Measurements from ENCODE around the gene POLA1.
"Not testable (repeated sequence)": the region's sequence is repeated elsewhere in the genome, so short reads cannot be mapped to it uniquely, and the experiment has no call there.

The POLA1 gene

GRCh38 chrX:24693453-24694202 is at the start of gene POLA1:
TSS of gene POLA1 (plus strand) at chrX:24693918. CDS start at chrX:24693962, 44 bp downstream.
- peak; percentile 89 for DNase-seq (ENCODE audit: low read depth)
- in situ Hi-C loops (cut with HindIII; ENCODE audit: low sequenced_read_pairs) = no loop called here
- no peak for TF ChIP-seq CTCF (IDR thresholded peaks at IDR 0.05; ENCODE audit: low read depth, low read length, missing control alignments)
- H3K4me3 ChIP-seq (ENCODE audit: low read depth, low read length) = peak within 1 kb of the TSS; percentile 67

- in situ Hi-C loops (cut with HindIII; ENCODE audit: low sequenced_read_pairs) = no loop called here
- TF ChIP-seq CTCF (IDR thresholded peaks at IDR 0.05; ENCODE audit: low read depth, low read length, missing control alignments) = no peak
- no peak for DNase-seq (ENCODE audit: low read depth)
- H3K4me3 ChIP-seq (ENCODE audit: low read depth, low read length) = peak overlapping the region; percentile 29
Measured at GRCh38 chrX:24646006-24646405, 47.7 kb upstream of the POLA1 start.

GRCh38 chrX:24646745-24647182 is 47.0 kb upstream of the POLA1 start:
- H3K4me3 ChIP-seq (ENCODE audit: low read depth, low read length) = peak overlapping the region; percentile 29

GRCh38 chrX:24647257-24648058 is 46.3 kb upstream of the POLA1 start, which contains the start of gene PCYT1B:
TSS of gene PCYT1B (minus strand) at chrX:24647347. CDS start at chrX:24647105, 242 bp downstream.
- H3K4me3 ChIP-seq (ENCODE audit: low read depth, low read length) = peak within 1 kb of the TSS; percentile 29
- TF ChIP-seq CTCF (IDR thresholded peaks at IDR 0.05; ENCODE audit: low read depth, low read length, missing control alignments) = no peak
- in situ Hi-C loops (cut with HindIII; ENCODE audit: low sequenced_read_pairs) = no loop called here
- peak; percentile 13 for DNase-seq (ENCODE audit: low read depth)

More at GRCh38 chrX:24646745-24647182, 47.0 kb upstream of the POLA1 start:
- TF ChIP-seq CTCF (IDR thresholded peaks at IDR 0.05; ENCODE audit: low read depth, low read length, missing control alignments) = no peak
- no peak for DNase-seq (ENCODE audit: low read depth)
- in situ Hi-C loops (cut with HindIII; ENCODE audit: low sequenced_read_pairs) = no loop called here

GRCh38 chrX:24648495-24648894 is 45.2 kb upstream of the POLA1 start:
- H3K4me3 ChIP-seq (ENCODE audit: low read depth, low read length) = no peak overlapping the region
- no peak for TF ChIP-seq CTCF (IDR thresholded peaks at IDR 0.05; ENCODE audit: low read depth, low read length, missing control alignments)
- in situ Hi-C loops (cut with HindIII; ENCODE audit: low sequenced_read_pairs) = no loop called here
- no peak for DNase-seq (ENCODE audit: low read depth)

- DNase-seq (ENCODE audit: low read depth) = no peak
- TF ChIP-seq CTCF (IDR thresholded peaks at IDR 0.05; ENCODE audit: low read depth, low read length, missing control alignments) = no peak
- in situ Hi-C loops (cut with HindIII; ENCODE audit: low sequenced_read_pairs) = no loop called here
- no peak overlapping the region for H3K4me3 ChIP-seq (ENCODE audit: low read depth, low read length)
Measured at GRCh38 chrX:24651783-24652182, 41.9 kb upstream of the POLA1 start.

GRCh38 chrX:24655679-24656078 is 38.0 kb upstream of the POLA1 start:
- in situ Hi-C loops (cut with HindIII; ENCODE audit: low sequenced_read_pairs); H3K4me3 ChIP-seq (ENCODE audit: low read depth, low read length); DNase-seq (ENCODE audit: low read depth): not testable (repeated sequence)

Measured in astrocyte of the cerebellum (primary cell).